SKM-1 treated with dmso at 0.1 percent for 144 hours (cell line): ENCODE results near the gene TBC1D22A.

ENCODE experiments used
- DNase-seq: peaks from one replicate; lab custom pipeline; 2025; ENCODE audit not compliant: unreplicated experiment; lab: John Stamatoyannopoulos, UW

The TBC1D22A gene

DNA sequence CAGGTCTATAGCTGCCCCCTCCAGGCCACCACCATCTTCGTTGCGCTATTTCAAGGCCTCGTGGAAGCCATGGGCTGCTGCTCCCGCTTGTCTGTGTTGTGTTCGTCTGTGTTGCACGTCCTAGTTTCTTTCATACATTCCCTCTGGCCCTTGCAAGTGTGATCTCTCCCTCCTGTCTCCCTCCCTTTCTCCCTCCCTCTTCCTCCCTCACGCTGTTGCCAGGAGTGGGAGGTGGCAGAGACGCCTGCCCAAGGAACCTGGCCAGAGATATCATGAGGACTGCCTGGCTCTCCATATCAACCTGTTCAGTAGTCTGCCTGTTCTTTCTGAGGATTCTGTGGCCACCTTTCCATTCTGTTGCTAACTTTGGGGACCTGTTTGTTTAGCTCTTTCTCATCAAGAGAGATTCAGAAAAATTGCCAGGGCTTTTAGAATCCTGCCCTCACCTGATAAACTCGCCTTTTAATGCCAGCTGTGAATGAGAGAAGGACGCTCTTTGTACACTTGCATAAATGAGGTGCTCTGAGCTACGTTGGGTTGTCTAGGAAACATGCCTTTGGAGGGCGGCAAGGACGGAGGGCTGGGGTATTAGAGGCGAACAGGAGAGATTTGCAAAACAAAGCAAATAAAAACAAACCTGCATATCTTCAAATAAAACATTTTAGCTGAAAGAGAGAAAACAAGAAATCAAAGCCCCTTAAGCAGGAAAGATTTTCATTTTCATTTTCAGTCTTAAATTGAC lies 185.2 kb downstream of the TBC1D22A start:
- DNase-seq, result no peak

GRCh38 chr22:46948411-46949144 lies 186.1 kb downstream of the TBC1D22A start:
- DNase-seq, result no peak

GRCh38 chr22:46951350-46951749 lies 188.9 kb downstream of the TBC1D22A start:
- DNase-seq, result no peak

DNA sequence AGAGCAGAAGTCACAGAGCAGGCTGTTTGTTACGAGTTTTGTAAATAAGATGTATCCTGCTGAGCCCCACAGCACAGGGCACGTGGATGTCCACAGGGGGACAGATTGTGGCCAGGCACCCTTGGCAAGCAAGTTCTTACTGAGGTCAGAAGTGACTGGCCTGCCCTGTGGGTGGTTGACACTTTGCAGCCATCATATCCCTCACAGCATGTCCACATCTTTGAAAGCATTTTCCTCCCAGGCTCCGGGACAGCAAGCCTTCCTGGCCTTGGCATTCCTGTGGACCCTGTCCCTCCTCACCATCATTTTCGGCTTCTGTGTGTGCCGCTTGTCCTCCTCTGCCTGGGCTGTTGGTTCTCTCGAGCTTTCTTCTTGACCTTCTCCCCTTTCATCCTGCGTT lies 189.5 kb downstream of the TBC1D22A start:
- DNase-seq, result no peak

DNA sequence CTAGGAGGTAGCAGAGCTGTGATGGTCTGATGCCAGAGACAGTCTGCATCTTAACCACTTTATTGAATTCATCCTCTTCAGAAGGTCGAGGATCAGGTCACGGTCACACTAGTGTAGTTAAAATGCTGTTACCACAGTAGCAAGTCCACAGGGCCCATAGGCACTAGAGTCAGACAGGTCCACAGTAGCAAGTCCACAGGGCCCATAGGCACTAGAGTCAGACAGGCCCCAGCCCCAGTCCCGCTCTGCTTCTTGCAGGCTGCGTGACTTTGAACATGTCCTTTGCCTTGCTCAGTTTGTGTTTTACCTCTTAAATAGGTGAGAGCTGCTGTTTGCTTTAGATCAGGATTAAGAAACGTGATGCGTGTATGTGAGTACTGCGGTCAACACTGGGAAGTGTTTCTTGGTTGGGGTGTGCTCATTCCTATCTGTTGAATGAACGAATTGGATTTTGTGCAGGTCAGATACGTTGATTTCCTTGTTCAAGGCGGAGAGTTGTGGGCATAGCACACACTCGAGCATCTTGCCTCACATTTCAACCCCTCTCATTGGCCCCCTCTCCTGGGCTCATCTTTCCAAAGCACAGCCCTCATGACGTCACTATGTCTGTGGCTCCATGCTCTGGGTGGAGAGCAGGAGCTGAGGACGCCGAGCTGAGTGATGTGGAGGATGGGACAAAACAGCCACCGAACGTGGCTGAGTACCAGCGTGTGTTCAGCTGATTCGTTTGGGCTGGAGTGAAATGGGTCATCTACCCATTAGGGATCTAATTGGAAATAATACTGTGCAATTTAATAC lies 191.7 kb downstream of the TBC1D22A start:
- DNase-seq, result no peak

- no peak for DNase-seq
Observed at GRCh38 chr22:46954781-46955180, 192.3 kb downstream of the TBC1D22A start.

DNA sequence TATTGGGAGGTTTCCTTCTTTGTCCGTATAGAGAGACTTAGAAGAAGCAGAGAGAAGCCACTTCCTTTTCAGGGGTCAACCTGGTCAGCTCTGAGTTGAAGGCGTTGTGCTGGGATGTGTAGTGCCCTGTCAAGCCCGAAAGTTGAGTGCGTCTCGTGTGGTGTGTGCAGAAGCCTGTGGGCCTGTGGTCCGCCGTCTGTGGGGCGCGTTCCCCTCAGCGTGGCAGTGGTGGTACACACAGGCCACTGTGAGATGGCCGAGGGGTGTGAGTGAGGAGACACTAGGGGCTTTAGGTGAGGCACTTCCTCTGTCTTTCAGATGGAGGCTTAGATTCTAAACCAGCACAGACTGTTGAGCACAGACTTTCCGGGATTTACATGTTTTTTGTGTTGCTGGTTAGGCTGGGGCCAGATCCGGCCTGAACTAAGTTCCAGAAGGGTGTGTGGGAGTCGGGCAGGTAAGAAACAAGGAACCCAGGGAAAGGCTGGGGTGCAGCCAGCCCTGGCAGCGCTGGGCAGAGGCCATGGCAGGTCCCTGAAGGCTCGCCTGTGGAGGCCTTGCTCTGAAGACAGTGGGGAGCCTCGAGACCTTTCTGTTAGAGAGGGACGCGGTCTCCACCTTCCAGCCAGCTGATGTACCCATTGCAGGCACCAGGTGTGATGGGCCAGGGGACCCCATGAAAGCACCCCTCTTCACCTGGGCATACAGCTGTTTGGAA lies 194.2 kb downstream of the TBC1D22A start:
- no peak for DNase-seq

DNA sequence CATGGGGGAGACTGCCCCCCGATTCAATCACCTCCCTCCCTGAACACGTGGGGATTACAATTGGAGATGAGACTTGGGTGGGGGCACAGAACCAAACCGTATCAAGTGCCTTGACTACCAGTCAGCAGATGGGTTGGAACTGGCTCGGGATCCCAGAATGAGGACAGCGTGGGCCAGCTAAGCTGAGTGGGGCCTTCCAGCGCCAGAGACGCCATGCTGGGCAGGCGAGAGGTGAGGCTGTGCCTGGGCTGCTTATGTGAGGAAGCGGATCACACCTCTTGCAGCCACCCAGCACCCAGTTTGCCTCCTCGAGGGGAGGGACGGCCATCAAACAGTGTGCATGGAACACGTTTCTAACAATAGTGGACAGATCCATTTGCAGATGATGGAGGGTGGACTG lies 195.1 kb downstream of the TBC1D22A start:
- DNase-seq, result no peak

- DNase-seq, result no peak
Observed at GRCh38 chr22:46958191-46958590, 195.7 kb downstream of the TBC1D22A start.

GRCh38 chr22:46958658-46959057 lies 196.2 kb downstream of the TBC1D22A start:
- DNase-seq, result no peak

GRCh38 chr22:46959369-46959768 lies 196.9 kb downstream of the TBC1D22A start:
- DNase-seq, result no peak

DNA sequence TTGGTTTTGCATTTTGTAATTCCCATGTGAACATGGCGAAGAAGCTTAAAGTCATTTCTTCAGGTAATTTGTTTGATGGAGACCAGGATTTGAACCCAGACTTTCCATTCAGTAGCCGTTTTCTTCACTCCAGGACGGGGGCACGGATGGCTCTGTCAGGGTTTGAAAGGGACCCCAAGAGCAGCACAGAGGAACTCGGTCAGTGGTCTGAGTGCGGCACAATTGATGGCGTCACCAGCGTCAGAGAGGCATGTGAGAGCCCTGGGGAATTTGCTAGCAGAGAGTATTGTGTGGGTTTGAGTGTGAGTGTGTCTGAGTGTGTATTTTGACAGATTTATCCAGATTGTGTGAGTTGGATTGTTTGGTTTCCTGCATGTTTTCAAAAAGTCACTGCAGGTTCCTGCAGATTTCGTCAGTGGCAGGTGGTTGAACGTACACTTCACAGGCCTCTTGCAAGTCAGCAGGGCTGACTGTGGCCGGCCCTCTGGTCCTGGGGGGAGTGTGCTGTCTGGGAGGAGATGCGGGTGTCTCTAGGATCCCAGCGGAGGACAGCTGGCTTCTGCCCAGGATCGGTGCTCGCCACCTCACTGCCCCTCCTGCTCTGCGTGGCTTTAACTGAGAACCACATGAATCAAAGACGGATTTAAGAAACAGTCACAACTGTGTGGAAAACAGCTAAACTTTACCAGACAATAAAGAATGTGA lies 199.3 kb downstream of the TBC1D22A start:
- no peak for DNase-seq

DNA sequence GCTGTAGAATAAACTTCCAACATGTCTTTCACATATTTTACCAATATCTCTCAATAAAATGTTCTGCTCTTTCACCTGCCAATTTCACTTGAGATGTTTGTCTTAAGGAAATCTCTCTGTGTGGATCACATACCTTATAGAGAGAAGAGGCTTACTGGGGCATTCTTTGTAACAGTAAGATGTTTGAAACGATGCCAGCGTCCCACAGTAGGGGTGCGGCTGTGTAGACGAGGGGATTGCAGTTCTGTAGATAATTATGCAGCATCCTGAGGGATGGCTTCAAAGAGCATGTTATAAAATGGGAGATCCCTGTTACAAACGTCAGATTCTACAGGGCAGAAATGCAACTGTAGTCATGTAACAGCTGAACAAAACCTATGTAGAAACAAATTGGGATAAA lies 200.0 kb downstream of the TBC1D22A start:
- DNase-seq, result no peak

GRCh38 chr22:46963672-46964545 lies 201.5 kb downstream of the TBC1D22A start:
- DNase-seq, result no peak

GRCh38 chr22:46964773-46965550 lies 202.5 kb downstream of the TBC1D22A start:
- DNase-seq, result no peak

- no peak for DNase-seq
Observed at GRCh38 chr22:46965555-46966494, 203.4 kb downstream of the TBC1D22A start.

- DNase-seq, result no peak
Observed at GRCh38 chr22:46966495-46966845, 204.0 kb downstream of the TBC1D22A start.

DNA sequence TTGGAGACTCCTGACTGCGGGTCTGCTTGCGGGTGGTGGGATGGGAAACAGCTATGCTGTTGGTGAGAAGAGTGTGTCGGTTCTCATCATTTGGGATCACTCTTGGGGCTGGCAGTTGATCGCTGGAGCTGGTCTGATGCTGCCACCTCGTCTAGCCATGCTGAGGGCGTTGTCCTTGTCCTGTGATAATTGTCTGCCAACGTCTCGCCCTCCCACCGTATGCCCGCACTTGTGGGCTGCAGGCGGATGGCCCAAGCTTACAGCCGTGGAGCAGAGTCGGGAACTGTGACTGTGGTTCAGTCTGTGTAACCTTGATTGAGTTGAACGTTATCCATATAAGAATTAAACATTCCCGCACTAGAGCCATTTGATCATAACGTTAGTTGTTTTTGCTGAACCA lies 204.4 kb downstream of the TBC1D22A start:
- no peak for DNase-seq
